Naive thymus-derived CD4-positive, alpha-beta T cell (primary cell): ENCODE measurements around the gene PIM3. TPM values are rescaled to one million over a fixed set of nuclear protein-coding genes. Genes with fewer than 3 reads are reported as not detected.

ENCODE experiments used
- ATAC-seq: fragments of 150-1000 bp; cut with Tn5 transposase; 2 replicates; pipeline ENCODE4 v1.10.0; 2021; ENCODE audit warnings: mild to moderate bottlenecking, moderate library complexity
- CTCF ChIA-PET: fragments of 350-600 bp; sonication (Branson Sonifier 250); formaldehyde crosslinking; loops from one replicate; lab custom pipeline; 2021; ENCODE audit warnings: antibody characterized with exemption; lab: Charles Lee
- POLR2A ChIA-PET: fragments of 350-600 bp; sonication (Branson Sonifier 250); formaldehyde crosslinking; loops from one replicate; lab custom pipeline; 2021; ENCODE audit warnings: antibody characterized with exemption, inconsistent platforms; lab: Charles Lee
- DNase-seq, 9 donors: peaks; one replicate each; pipeline versions ENCODE4 v3.0.0 to v3.0.0-alpha.2; 2020 to 2022; ENCODE audit warnings: mixed read lengths in 1 of 9
- H3K27ac ChIP-seq: one replicate; pipeline ENCODE4 v1.7.0; 2013; ENCODE audit warnings: mild to moderate bottlenecking, low read depth, low read length, moderate library complexity
- H3K27me3 ChIP-seq, 2 donors: one replicate each; pipeline ENCODE4 v1.7.0; 2013; ENCODE audit warnings: low read length in 2 of 2, mild to moderate bottlenecking in 2 of 2, moderate library complexity in 2 of 2; ENCODE audit not compliant: control insufficient read depth in 2 of 2, insufficient read depth in 2 of 2
- H3K36me3 ChIP-seq, 3 experiments: 1 replicate in 2 of 3; 2 replicates in 1 of 3; pipeline ENCODE4 v1.7.0; 2013; ENCODE audit warnings: low read length in 3 of 3, mild to moderate bottlenecking in 3 of 3, moderate library complexity in 1 of 3; ENCODE audit not compliant: insufficient read depth in 3 of 3, control insufficient read depth in 2 of 3
- H3K4me1 ChIP-seq, 2 donors: one replicate each; pipeline ENCODE4 v1.7.0; 2013; ENCODE audit warnings: low read length in 2 of 2, mild to moderate bottlenecking in 2 of 2, moderate library complexity in 1 of 2; ENCODE audit not compliant: control insufficient read depth in 2 of 2, insufficient read depth in 2 of 2
- H3K4me3 ChIP-seq: 2 replicates; pipeline ENCODE4 v1.7.0; 2013; ENCODE audit warnings: mild to moderate bottlenecking, low read length
- H3K9me3 ChIP-seq, 3 experiments: 1 replicate in 2 of 3; 2 replicates in 1 of 3; pipeline ENCODE4 v1.7.0; 2013; ENCODE audit warnings: low read length in 3 of 3; ENCODE audit not compliant: control insufficient read depth in 2 of 3
- H3K27ac Mint-ChIP-seq, 9 donors: one replicate each; pipeline ENCODE4 v1.8.0; 2020 to 2022; ENCODE audit warnings: mixed read lengths in 9 of 9, mild to moderate bottlenecking in 8 of 9, moderate library complexity in 5 of 9, inconsistent platforms in 2 of 9
- H3K27me3 Mint-ChIP-seq, 5 donors: one replicate each; pipeline ENCODE4 v1.8.0; 2021 to 2022; ENCODE audit warnings: mixed read lengths in 5 of 5, mild to moderate bottlenecking in 1 of 5
- H3K36me3 Mint-ChIP-seq, 5 donors: one replicate each; pipeline ENCODE4 v1.8.0; 2020 to 2022; ENCODE audit warnings: mixed read lengths in 5 of 5, mild to moderate bottlenecking in 3 of 5, inconsistent platforms in 1 of 5
- H3K4me1 Mint-ChIP-seq, 7 donors: one replicate each; pipeline ENCODE4 v1.8.0; 2020 to 2022; ENCODE audit warnings: mixed read lengths in 7 of 7, mild to moderate bottlenecking in 3 of 7, inconsistent platforms in 1 of 7
- H3K4me3 Mint-ChIP-seq, 10 donors: one replicate each; pipeline ENCODE4 v1.8.0; 2020 to 2022; ENCODE audit warnings: mild to moderate bottlenecking in 10 of 10, mixed read lengths in 10 of 10, moderate library complexity in 6 of 10, inconsistent platforms in 2 of 10
- H3K9me3 Mint-ChIP-seq, 11 donors: one replicate each; pipeline ENCODE4 v1.8.0; 2020 to 2022; ENCODE audit warnings: mixed read lengths in 11 of 11, mild to moderate bottlenecking in 4 of 11, inconsistent platforms in 1 of 11, moderate library complexity in 1 of 11
- intact Hi-C, 2 donors: fragments of 100-400 bp; cut with micrococcal nuclease; formaldehyde crosslinking; loops; one replicate each; pipeline ENCODE4 v1.15.1; 2023
- polyA plus RNA-seq, 2 donors: library from polyadenylated mRNA; unstranded; fragments of 300-500 nt; fragmentation: Illumina TruSeq; gene quantifications; one replicate each; pipeline ENCODE4 v1.2.3, GENCODE V29; 2021
- total RNA-seq, 6 experiments: library from RNA in 5 of 6; stranded (reverse) in 5 of 6; gene quantifications; 1 replicate in 5 of 6; 2 replicates in 1 of 6; pipeline ENCODE4 v1.2.3 and lab custom pipeline; 2021 to 2026

Gene PIM3
- total and polyA plus RNA-seq, 7 experiments from 2014 or later, result 21.3 to 164 (median 54.6) TPM

GRCh38 chr22:49921508-49922278 lies 38.9 kb upstream of the PIM3 start:
- peak overlapping the region in 1 of 10 donors; percentile 61 for H3K4me3 Mint-ChIP-seq
- no peak overlapping the region for H3K4me3 ChIP-seq
- DNase-seq, result no peak
- peaks cover 0 to 20% (median 0%) of the 10 kb centered on the region in 3 experiments for H3K36me3 ChIP-seq
- peaks cover 23 to 32% of the 10 kb centered on the region in 2 donors for H3K4me1 ChIP-seq
- H3K9me3 ChIP-seq, result no peaks in the 10 kb centered on the region
- ATAC-seq, result no peak
- no peak overlapping the region for H3K27ac Mint-ChIP-seq
- intact Hi-C loops, result no loop called here
- H3K27me3 ChIP-seq, result no peaks in the 10 kb centered on the region
- H3K27ac ChIP-seq, result no peak overlapping the region
- H3K27me3 Mint-ChIP-seq, result no peaks in the 10 kb centered on the region
- POLR2A ChIA-PET, result no interaction called here
- peaks cover 0 to 3% (median 0%) of the 10 kb centered on the region in 11 donors for H3K9me3 Mint-ChIP-seq
- H3K36me3 Mint-ChIP-seq, result peaks cover 0 to 20% (median 0%) of the 10 kb centered on the region in 5 donors
- H3K4me1 Mint-ChIP-seq, result peaks cover 15 to 40% (median 37%) of the 10 kb centered on the region in 7 donors
- CTCF ChIA-PET, result interaction anchor here (0.8 to 1.4 kb wide), 2 partner anchors 74 to 154 kb away, joined by 3 read pairs; no protein-coding TSS in a partner anchor

DNA sequence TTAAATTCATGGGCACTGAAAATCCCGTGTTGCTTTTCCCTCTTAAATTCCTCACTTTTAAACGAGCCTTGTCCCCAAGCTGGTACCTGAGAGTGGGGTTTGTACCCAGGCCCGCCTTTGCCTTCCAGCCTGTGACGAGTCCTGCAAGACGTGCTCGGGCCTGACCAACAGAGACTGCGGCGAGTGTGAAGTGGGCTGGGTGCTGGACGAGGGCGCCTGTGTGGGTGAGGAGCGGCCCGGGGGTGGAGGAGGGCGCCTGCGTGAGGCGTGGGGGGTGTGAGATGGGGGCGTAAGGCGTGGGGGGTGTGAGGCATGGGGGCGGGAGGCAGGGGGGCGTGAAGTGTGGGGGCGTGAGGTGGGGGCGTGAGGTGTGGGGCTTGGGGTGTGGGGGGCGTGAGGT lies 38.1 kb upstream of the PIM3 start:
- Mint-ChIP-seq H3K27me3 (no peaks in the 10 kb centered on the region), H3K4me1 (peaks cover 20 to 40% (median 35%) of the 10 kb centered on the region in 7 donors), H3K27ac (no peak overlapping the region), H3K9me3 (peaks cover 0 to 3% (median 0%) of the 10 kb centered on the region in 11 donors), H3K4me3 (peak overlapping the region in 1 of 10 donors; percentile 53), H3K36me3 (peaks cover 0 to 23% (median 0%) of the 10 kb centered on the region in 5 donors)
- Histone ChIP-seq H3K27ac (no peak overlapping the region), H3K9me3 (no peaks in the 10 kb centered on the region), H3K4me1 (peaks cover 15 to 25% of the 10 kb centered on the region in 2 donors), H3K36me3 (peaks cover 0 to 21% (median 0%) of the 10 kb centered on the region in 3 experiments), H3K27me3 (no peaks in the 10 kb centered on the region), H3K4me3 (no peak overlapping the region)
- intact Hi-C loops, result no loop called here
- POLR2A ChIA-PET, result no interaction called here
- no peak for DNase-seq
- CTCF ChIA-PET, result interaction anchor here (0.8 to 1.4 kb wide), 2 partner anchors 73 to 155 kb away, joined by 3 read pairs; no protein-coding TSS in a partner anchor
- ATAC-seq, result no peak

- peaks cover 14 to 25% of the 10 kb centered on the region in 2 donors for H3K4me1 ChIP-seq
- H3K27me3 ChIP-seq, result no peaks in the 10 kb centered on the region
- no peak overlapping the region for H3K27ac ChIP-seq
- DNase-seq (no peak), ATAC-seq (no peak)
- Mint-ChIP-seq H3K27ac (no peak overlapping the region), H3K36me3 (peaks cover 0 to 23% (median 0%) of the 10 kb centered on the region in 5 donors), H3K9me3 (peaks cover 0 to 3% (median 0%) of the 10 kb centered on the region in 11 donors), H3K4me3 (peak overlapping the region in 1 of 10 donors; percentile 68), H3K27me3 (no peaks in the 10 kb centered on the region), H3K4me1 (peaks cover 20 to 39% (median 34%) of the 10 kb centered on the region in 7 donors)
- H3K4me3 ChIP-seq, result no peak overlapping the region
- H3K36me3 ChIP-seq, result peaks cover 0 to 20% (median 0%) of the 10 kb centered on the region in 3 experiments
- no peaks in the 10 kb centered on the region for H3K9me3 ChIP-seq
- intact Hi-C loops, result no loop called here
- ChIA-PET POLR2A (no interaction called here), CTCF (no interaction called here)
Observed at GRCh38 chr22:49922926-49923325, 37.6 kb upstream of the PIM3 start.

- Histone ChIP-seq H3K4me1 (peaks cover 14 to 25% of the 10 kb centered on the region in 2 donors), H3K4me3 (no peak overlapping the region), H3K27ac (peak overlapping the region; percentile 44), H3K36me3 (peaks cover 0 to 17% (median 0%) of the 10 kb centered on the region in 3 experiments), H3K27me3 (no peaks in the 10 kb centered on the region), H3K9me3 (no peaks in the 10 kb centered on the region)
- POLR2A ChIA-PET, result no interaction called here
- Mint-ChIP-seq H3K36me3 (peaks cover 0 to 23% (median 0%) of the 10 kb centered on the region in 5 donors), H3K27me3 (no peaks in the 10 kb centered on the region), H3K4me3 (peak overlapping the region in 1 of 10 donors; percentile 68), H3K27ac (peak overlapping the region in 3 of 9 donors; percentile 28 to 65 (median 48)), H3K4me1 (peaks cover 20 to 39% (median 34%) of the 10 kb centered on the region in 7 donors), H3K9me3 (peaks cover 0 to 3% (median 0%) of the 10 kb centered on the region in 11 donors)
- intact Hi-C loops, result no loop called here
- DNase-seq (no peak), ATAC-seq (no peak)
- CTCF ChIA-PET, result interaction anchor here (1.0 kb wide), 1 partner anchor 68 kb away, joined by 3 read pairs; no protein-coding TSS in a partner anchor
Observed at GRCh38 chr22:49923445-49923844, 37.1 kb upstream of the PIM3 start.

DNA sequence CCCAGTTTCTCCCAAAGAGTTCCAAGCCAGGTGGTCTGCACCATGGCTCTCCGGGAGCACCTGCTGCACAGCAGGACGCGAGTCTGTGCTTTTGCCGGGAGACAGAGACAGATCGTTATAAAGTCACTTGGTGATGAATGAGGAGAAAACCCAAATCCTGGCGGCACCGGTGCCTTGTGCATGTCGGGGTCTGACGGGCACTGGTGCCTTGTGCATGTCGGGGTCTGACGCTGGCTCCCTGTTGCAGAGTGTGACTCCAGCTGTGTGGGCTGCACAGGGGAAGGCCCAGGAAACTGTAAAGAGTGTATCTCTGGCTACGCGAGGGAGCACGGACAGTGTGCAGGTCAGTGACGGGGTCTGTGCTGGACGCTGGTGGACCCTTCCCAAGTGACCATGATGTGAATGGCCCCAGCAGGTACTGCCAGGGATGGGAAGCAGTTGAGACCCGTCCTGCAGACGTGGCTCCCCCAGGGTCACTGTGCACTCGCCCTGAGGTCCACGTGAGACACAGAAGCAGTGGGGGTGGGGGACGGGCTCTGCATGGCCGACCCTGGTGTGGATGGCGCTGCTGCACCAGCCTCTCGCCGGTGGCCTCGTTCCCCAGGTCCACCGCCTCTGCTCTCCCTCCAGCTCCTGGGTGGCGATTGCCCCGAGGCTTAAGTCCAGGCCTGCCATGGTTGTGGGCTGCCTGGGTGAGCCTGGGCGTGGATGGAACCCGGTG lies 36.3 kb upstream of the PIM3 start:
- peaks cover 0 to 17% (median 0%) of the 10 kb centered on the region in 3 experiments for H3K36me3 ChIP-seq
- Mint-ChIP-seq H3K36me3 (peaks cover 0 to 23% (median 0%) of the 10 kb centered on the region in 5 donors), H3K4me3 (peak overlapping the region in 4 of 10 donors; percentile 7 to 43 (median 33)), H3K4me1 (peaks cover 20 to 39% (median 33%) of the 10 kb centered on the region in 7 donors), H3K27me3 (no peaks in the 10 kb centered on the region), H3K27ac (peak overlapping the region in 6 of 9 donors; percentile 10 to 94 (median 62)), H3K9me3 (peaks cover 0 to 3% (median 0%) of the 10 kb centered on the region in 11 donors)
- no peak overlapping the region for H3K4me3 ChIP-seq
- ATAC-seq (no peak), DNase-seq (no peak)
- no peaks in the 10 kb centered on the region for H3K9me3 ChIP-seq
- CTCF ChIA-PET, result interaction anchor here (0.6 to 1.0 kb wide), 2 partner anchors 61 to 69 kb away, joined by 3 to 4 read pairs; no protein-coding TSS in a partner anchor
- no peaks in the 10 kb centered on the region for H3K27me3 ChIP-seq
- peaks cover 14 to 20% of the 10 kb centered on the region in 2 donors for H3K4me1 ChIP-seq
- POLR2A ChIA-PET, result no interaction called here
- intact Hi-C loops, result no loop called here
- peak overlapping the region; percentile 90 for H3K27ac ChIP-seq
